HEK293 (cell line): ENCODE measurements around the gene MYZAP.

Experiments used
- YY1 ChIP-seq: fragments of 450-650 bp; formaldehyde crosslinking; IDR thresholded peaks from 2 replicates; pipeline ENCODE4 v1.5.1; 2018; ENCODE audit warnings: missing biosample characterization, missing genetic modification characterization
- ZNF580 ChIP-seq: fragments of 450-650 bp; formaldehyde crosslinking; IDR thresholded peaks from 2 replicates; pipeline ENCODE4 v1.5.1; 2016; ENCODE audit warnings: missing biosample characterization, missing genetic modification characterization

- TF ChIP-seq ZNF580 (tag by site-specific recombination) (no peak), YY1 (tag by site-specific recombination) (no peak)
Measured at GRCh38 chr15:57731530-57732103, 139.9 kb downstream of the MYZAP start.
